GM12892 (cell line): ENCODE results near the gene STXBP4.

Experiments
- POLR2A ChIP-seq: IDR thresholded peaks from 2 replicates; pipeline ENCODE4 v1.6.1; 2011; ENCODE audit warnings: low read depth, low read length, control low read depth
- TAF1 ChIP-seq: IDR thresholded peaks from 2 replicates; pipeline ENCODE4 v1.6.1; 2011; ENCODE audit warnings: low read depth, mild to moderate bottlenecking, control low read depth, low read length, borderline replicate concordance

DNA sequence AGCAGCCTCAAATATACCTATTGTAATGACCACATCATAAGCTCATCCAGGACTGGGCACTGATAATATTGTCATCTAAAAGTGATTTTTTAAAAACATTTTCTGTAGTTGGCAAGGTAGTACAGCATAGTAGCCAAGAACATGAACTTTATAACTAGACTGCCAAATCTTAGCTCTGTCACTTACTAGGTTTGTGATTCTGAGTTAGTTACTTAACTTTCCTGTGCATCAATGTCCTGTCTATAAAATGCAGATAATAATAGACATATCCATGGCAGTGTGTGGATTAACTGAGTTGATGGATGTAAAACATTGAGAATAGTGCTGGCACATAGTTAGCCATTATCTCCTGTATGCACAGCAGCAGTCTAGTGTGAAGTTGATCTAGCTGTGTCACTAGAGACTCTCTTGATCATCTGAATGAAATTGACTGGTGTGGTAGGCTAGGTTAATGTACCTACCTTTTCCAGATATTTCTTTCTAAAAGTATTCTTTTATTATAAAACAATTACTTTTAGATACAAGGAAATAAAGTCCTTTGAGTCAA is 101.5 kb downstream of the STXBP4 start:
- TF ChIP-seq POLR2A (no peak), TAF1 (no peak)
